NCI-H526 (cell line): ENCODE data around the gene MYZAP.
A peak's percentile ranks its signal among the peaks of the same experiment; 100 is the strongest.
"Not testable (repeated sequence)": the region's sequence is repeated elsewhere in the genome, so short reads cannot be mapped to it uniquely, and the experiment has no call there.

Source experiments
- DNase-seq, 2 experiments: peaks; one replicate each; lab custom pipeline; 2025; lab: John Stamatoyannopoulos, UW

MYZAP gene

GRCh38 chr15:57594479-57594878 is 2.8 kb downstream of the MYZAP start:
- DNase-seq, result no peak

DNA sequence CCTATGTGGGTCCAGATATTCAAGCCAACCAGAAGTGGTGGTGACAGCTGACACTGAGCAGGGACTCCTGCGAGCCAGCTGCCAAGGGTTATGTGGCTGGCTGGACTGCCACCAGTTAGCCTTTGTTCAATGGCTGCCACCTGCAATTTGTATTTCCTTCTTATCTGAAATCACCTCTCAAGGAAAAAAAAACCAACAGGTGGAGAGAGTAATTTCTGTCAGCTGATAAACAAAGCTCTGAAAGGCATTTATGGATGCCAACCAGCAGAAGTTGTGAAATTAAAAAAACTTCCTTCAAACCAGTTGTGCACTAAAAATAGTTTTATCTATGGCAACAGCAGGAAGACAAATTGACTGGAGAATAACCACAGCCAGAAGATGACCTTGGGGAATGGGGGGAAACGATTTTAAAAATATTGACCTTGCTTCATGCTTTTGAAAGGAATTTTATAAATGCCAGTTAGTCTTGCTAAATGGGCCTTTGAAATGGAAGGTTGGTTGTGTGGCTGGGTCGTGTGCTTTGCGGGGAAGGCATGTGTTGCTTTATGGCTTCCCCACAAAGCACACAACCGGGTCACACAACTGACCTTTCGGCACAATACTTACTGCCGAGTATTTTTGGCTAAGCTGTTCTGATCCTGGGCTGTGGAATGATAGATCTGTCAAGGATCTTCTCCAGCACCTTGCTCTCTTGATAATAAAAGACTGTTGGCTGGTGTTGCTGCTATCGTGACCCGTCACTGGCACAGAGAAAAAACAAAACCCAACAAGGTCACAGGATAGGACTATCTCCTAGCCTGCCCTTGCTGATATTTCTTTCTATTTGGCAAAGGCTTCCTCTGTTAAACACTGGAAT is 3.5 kb downstream of the MYZAP start:
- no peak for DNase-seq

GRCh38 chr15:57596301-57596855 is 4.7 kb downstream of the MYZAP start:
- DNase-seq, result no peak

GRCh38 chr15:57596978-57597377 is 5.3 kb downstream of the MYZAP start:
- no peak for DNase-seq

DNA sequence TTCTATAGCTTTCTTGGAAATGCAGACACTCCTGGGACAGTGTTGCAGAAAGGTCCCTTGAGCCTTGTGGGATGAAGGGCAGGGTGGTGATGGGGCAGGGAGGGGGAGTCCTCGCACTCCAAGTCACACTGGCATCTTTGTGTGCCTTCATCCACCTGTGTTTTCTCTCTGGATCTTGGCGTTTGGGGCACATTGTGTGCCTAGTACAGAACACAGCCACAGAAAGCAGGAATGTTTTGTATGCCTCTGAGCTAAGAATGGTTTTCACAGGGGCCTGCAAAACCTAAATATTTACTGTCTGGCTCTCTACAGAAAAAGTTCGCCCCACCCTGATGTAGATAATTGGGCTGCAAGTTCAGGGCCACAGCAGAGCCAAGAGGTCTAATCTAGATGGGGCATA is 5.7 kb downstream of the MYZAP start:
- DNase-seq, result no peak

GRCh38 chr15:57598346-57598745 is 6.6 kb downstream of the MYZAP start:
- DNase-seq, result peak; percentile 37 to 57

- DNase-seq, result no peak
These were observed 7.6 kb downstream of the MYZAP start for GRCh38 chr15:57599296-57599810.

DNA sequence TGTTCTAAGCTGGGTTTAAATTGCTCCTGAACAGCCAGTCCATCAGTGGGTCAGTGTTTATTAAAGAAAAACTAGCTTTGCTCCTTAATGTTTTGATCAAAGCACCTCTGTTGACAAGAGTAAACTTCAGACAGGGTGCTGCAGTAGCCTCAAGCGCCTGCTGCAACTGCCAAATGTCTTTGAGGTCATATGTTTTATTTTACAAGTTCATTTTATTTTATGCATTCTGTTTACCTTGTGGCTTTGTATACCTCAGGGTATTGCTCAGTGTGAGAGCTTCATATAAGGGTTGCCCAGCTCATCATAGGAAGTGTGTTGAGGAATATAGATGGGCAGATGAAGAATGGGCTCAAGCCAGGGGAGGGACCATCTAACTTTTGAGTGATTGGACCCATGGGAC is 8.5 kb downstream of the MYZAP start:
- DNase-seq, result no peak

DNA sequence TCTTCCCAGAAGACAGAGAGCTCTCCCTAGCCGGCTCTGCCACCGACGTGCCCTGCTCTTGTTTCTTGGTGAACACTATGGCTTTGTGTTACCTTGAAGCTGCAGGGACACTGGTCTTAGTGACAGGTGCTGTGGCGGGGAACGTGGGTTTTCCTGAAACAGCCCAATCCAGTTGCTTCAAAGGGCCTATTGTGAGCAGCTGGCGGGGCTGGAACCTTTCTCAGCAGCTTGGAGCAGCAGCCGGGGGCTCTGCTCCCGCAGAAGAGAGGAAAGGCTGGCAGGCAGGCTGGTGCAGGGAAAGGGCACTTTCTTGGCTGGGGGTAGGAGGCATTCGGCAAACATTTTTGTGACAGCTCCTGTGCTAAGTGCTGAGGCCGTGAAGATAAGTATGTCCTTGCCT is 12.8 kb downstream of the MYZAP start:
- peak; percentile 81 to 88 for DNase-seq

DNA sequence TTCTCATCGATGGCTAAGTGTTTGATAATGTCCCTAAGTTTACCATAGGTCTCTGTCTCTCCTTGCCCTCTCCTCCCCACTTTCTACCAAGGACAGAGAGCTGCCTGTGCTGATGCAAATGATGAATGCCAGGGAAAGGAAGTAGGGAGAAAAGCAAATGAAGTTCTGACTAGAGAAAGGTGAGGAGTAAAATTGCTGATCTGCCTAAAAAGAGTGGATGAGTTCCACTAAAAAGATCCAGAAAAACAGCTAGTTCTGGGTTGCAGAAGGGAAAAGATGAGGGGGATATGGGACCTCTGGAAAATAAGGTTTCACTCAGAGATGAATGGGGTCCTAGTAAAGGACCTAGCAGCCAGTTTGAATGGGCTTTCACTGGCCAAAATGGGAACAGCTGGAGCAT is 13.8 kb downstream of the MYZAP start:
- peak in 1 of 2 experiments; percentile 59 for DNase-seq

GRCh38 chr15:57606048-57606447 is 14.3 kb downstream of the MYZAP start:
- no peak for DNase-seq

DNA sequence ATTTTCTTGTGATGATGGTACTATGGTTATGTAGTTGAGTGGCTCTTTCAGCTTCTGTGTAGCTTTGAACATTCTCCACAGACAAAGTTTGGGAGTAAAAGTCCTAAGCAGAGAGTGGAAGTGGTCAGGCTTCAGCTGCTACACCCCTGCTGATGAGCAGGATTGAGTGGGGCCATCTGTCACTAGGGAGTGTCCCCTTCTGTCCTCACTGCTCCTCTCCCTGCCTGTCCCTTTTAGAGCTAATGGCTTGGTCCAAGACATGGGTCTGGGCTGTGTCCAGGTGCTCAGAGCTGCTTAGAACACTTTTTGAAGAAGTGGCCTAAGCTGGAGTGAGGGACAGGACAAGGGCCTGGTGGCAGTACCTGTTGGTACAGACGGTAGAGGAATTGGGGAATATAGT is 15.1 kb downstream of the MYZAP start:
- no peak for DNase-seq

GRCh38 chr15:57607570-57608000 is 15.9 kb downstream of the MYZAP start:
- DNase-seq, result no peak

DNA sequence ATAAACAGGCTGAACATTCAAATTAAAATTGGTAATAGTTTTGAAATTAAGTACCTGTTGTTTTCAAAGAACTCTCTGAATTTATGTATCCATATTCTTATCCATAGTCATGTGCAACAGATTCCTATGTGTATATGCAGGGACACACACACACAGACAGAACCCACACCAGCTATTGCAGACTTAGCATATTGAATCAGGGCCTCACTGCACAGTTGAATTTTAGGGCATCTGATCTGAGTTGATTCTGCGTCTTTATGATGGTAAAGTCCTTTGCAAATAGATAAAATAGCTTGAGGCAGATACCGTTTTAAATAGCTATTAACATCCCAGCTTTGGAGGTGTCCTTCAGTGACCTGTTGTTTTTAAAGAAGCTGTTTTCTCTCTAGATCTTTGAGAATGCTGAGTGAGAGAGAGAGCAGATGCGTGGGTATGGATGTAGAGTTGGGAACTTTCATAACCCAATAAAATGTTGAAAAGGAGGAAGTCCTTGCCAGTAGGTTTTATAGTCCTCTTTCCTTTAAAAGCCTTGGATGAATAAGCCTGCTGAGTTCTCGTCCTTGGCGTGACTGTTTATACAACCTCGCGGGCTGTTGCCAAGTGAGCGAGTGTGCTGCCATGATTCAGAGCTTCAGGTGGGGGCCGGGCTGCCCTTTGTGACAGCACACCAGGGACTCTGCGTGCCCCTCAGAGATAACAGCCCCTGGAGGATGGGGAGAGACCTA is 18.3 kb downstream of the MYZAP start:
- DNase-seq, result no peak

GRCh38 chr15:57611123-57611522 is 19.4 kb downstream of the MYZAP start:
- DNase-seq, result peak in 1 of 2 experiments; percentile 30

DNA sequence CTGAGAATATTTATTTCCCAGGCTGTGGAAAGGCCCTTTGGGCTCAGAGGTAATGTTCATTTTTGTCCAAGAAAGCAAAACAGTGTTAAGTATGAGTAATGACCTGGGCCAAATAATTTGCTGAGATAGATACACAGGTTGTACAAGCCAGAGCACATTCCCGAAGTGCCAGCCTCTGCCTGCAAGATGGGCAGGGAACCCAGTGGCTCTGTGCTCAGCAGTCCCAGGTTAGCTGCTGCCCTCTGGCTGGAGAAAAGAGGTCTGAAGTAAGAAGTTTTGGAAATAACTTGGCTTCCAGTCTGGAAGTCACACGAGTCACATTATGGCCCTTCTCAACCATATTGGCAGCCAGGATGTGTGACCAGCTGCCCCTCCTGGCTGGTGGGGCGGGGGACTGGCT is 20.2 kb downstream of the MYZAP start:
- peak; percentile 9 to 44 for DNase-seq

- DNase-seq, result no peak
These were observed 22.5 kb downstream of the MYZAP start for GRCh38 chr15:57614241-57614640.

- not testable (repeated sequence) for DNase-seq
These were observed 24.3 kb downstream of the MYZAP start for GRCh38 chr15:57615951-57616496.

DNA sequence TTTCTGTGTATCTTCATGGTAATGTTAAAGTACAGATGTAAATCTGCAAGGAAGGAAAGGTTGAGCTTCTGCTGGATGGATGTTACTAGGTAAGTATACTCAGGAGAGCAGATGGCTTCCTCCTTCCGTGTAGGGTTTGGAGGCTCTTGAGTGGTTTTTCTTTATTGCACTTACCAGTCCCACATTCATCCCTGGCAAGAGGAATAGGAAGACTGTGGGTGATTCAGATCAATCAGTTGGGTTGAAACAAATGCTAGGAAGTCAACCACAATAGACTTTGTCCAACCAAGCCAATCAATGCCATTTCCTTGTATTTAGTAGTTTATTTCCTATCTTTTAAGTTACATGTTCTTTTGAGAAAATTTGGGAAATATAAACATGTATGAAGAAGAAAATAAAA is 26.6 kb downstream of the MYZAP start:
- no peak for DNase-seq

- DNase-seq, result no peak
These were observed 28.0 kb downstream of the MYZAP start for GRCh38 chr15:57619746-57620145.

GRCh38 chr15:57624730-57625129 is 33.0 kb downstream of the MYZAP start:
- DNase-seq, result no peak

GRCh38 chr15:57625703-57626448 is 34.2 kb downstream of the MYZAP start:
- no peak for DNase-seq
